Muscle layer of duodenum (tissue), 2 donors: ENCODE data around the gene ACE.

Source experiments
- H3K27ac ChIP-seq: one replicate; pipeline ENCODE4 v1.7.0; 2013; ENCODE audit warnings: mild to moderate bottlenecking, low read length
- H3K27me3 ChIP-seq: one replicate; pipeline ENCODE4 v1.7.0; 2013; ENCODE audit warnings: low read depth, mild to moderate bottlenecking, control low read depth, low read length
- H3K36me3 ChIP-seq, 2 donors: one replicate each; pipeline ENCODE4 v1.7.0; 2013; ENCODE audit warnings: low read length in 2 of 2, control low read depth in 1 of 2, mild to moderate bottlenecking in 1 of 2; ENCODE audit not compliant: insufficient read depth in 2 of 2, control insufficient read depth in 1 of 2
- H3K4me1 ChIP-seq, 2 donors: one replicate each; pipeline ENCODE4 v1.7.0; 2013; ENCODE audit warnings: low read length in 2 of 2, mild to moderate bottlenecking in 2 of 2, control low read depth in 1 of 2, moderate library complexity in 1 of 2; ENCODE audit not compliant: insufficient read depth in 2 of 2, control insufficient read depth in 1 of 2
- H3K4me3 ChIP-seq, 2 donors: one replicate each; pipeline ENCODE4 v1.7.0; 2013; ENCODE audit warnings: low read length in 2 of 2, low read depth in 1 of 2, mild to moderate bottlenecking in 1 of 2
- H3K9me3 ChIP-seq, 2 donors: one replicate each; pipeline ENCODE4 v1.7.0; 2013; ENCODE audit warnings: low read length in 2 of 2, control low read depth in 1 of 2, mild to moderate bottlenecking in 1 of 2; ENCODE audit not compliant: control insufficient read depth in 1 of 2
- donor health status: healthy.

The ACE gene

DNA sequence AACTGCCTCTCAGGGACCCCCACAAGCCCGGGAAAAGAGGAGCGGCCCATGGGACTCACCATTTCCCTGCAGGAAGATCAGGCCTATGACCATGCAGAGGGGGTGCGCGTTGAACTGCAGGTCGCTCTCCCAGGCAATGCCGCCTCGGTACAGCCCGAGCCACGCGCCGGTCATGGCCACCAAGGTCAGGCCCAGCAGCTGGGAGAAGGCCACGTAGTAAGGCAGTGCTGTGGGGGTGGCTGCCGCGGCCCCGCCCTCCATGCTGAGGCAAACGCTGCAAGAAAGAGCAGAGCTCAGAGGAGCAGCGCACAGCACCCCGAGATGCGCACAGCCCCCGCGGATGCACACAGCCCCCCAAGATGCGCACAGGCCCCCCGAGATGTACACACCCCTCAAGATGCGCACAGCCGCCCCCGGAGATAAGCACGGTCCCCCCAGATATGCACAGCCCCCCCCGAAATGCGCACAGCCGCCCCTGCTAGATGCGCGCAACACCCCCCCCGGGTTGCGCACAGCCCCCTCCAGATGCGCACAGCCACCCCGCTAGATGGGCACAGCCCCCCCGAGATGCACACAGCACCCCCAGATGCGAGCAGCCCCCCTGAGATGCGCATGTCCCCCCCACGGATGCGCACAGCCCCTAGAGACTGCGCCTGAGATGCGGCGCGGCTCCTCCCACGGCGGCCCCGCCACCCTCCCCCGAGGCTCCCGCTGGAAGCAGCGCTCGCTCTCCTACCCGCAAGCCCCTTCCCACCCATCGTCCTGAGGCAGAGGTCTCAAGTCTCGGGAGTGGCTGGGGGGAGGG, 39.4 kb upstream of the ACE start:
- Histone ChIP-seq H3K27ac (no peak overlapping the region), H3K4me3 (peak overlapping the region in 1 of 2 donors; percentile 28), H3K36me3 (no peaks in the 10 kb centered on the region), H3K4me1 (peaks cover 19 to 40% of the 10 kb centered on the region in 2 donors), H3K9me3 (no peaks in the 10 kb centered on the region), H3K27me3 (no peaks in the 10 kb centered on the region)

DNA sequence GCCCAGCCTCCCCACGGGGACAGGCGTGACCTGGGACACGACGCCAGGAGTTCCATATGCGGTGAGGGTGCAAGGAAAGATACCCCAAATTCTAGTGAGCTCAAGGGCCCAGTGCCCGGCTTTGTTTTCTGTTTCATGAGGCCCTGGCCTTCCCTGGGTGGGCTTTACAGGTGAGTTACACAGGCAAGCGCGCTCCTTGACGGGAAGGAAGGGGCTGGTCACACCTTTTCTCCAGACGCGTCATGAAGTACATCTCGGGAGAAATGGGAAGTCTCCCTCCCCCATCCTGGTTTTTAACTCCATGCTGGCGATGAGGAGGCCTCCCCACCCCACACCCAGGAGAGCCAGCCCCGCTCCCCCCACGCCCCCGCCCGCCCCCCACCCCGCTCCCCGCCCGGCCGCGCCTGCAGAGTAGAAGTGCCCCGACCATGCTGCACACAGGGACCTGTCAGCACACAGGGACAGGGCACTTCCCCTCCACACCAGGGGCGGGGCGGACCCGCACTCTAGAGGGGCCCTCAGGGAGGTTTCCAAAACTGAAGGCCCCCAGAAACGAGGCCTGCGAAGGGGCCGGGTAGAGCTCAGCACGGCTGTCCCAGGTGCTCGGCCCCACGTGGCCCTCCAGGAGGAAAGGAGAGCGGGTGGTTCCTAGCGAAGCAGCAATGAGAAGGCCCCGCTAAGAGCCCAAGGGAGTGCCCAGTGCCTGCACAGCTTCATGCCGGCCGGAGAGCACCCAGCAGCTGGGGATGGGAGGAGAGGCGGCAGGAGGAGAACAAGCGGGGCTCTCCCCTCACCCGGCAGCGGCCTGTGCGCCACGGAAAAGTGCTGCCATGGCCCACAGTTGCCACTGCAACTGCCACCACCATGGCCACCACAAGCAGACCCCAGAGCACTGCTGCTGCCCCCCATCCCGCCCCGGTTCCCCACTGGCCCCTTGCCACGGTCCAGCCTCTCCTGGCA, 38.5 kb upstream of the ACE start:
- peaks cover 15 to 35% of the 10 kb centered on the region in 2 donors for H3K4me1 ChIP-seq

DNA sequence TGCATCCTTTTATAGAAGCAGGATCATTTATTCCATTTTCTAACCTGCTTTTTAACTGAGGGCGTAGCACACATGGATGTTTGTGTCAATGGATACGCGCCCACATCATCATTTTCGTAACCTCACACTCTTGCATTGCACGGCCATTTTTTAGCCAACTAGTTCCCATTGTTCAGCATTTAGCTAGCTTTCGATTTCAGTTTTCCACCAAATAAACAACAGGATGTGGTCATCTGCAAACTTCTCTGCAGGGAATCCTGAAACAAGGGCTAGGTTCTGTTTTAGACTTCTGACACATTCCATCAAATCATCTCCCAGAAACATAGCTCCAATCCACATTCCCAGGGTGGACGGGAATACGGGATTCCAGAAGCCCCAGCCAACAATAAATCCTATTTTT, 37.2 kb upstream of the ACE start:
- H3K4me1 ChIP-seq, result peaks cover 15 to 25% of the 10 kb centered on the region in 2 donors
- H3K27ac ChIP-seq, result no peak overlapping the region
- no peak overlapping the region for H3K4me3 ChIP-seq
- H3K9me3 ChIP-seq, result no peaks in the 10 kb centered on the region
- no peaks in the 10 kb centered on the region for H3K36me3 ChIP-seq
- no peaks in the 10 kb centered on the region for H3K27me3 ChIP-seq

More for the DNA sequence above, 38.5 kb upstream of the ACE start:
- no peak overlapping the region for H3K27ac ChIP-seq
- H3K4me3 ChIP-seq, result peak overlapping the region in 1 of 2 donors; percentile 28
- no peaks in the 10 kb centered on the region for H3K9me3 ChIP-seq
- no peaks in the 10 kb centered on the region for H3K36me3 ChIP-seq
- no peaks in the 10 kb centered on the region for H3K27me3 ChIP-seq

DNA sequence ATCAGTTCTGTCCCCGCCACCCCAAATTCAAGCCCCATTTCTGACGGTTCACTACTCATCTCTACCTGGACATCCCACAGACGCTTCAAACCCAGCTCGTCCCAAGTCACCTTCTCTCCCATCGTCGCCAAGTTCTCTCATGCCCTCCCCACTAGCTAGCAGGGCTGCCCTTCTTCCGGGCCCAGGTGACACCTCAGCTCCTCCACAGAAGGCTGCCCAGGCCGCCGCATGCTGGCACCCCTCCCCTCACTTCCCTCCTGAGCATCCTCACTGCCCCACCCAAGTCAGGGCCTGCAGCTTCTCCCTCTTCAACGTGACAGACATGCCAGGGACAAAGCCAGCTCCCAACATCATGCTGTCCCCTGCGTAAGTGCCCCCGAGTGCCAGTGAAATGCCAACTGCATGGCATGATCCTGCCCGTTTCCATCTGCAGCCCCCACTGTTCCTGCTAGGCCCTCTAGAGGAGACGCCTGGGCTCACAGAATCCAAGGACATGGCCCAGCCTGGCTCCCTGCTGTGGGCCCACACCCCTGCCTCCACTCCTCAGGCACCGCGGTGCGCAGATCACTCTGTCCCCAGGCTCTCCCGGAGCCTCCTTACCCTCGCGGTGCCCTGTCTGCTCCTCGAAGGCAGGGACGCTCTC, 36.6 kb upstream of the ACE start:
- no peak overlapping the region for H3K4me3 ChIP-seq
- no peak overlapping the region for H3K27ac ChIP-seq
- H3K9me3 ChIP-seq, result no peaks in the 10 kb centered on the region
- H3K27me3 ChIP-seq, result no peaks in the 10 kb centered on the region
- H3K4me1 ChIP-seq, result peaks cover 11 to 26% of the 10 kb centered on the region in 2 donors
- H3K36me3 ChIP-seq, result no peaks in the 10 kb centered on the region

DNA sequence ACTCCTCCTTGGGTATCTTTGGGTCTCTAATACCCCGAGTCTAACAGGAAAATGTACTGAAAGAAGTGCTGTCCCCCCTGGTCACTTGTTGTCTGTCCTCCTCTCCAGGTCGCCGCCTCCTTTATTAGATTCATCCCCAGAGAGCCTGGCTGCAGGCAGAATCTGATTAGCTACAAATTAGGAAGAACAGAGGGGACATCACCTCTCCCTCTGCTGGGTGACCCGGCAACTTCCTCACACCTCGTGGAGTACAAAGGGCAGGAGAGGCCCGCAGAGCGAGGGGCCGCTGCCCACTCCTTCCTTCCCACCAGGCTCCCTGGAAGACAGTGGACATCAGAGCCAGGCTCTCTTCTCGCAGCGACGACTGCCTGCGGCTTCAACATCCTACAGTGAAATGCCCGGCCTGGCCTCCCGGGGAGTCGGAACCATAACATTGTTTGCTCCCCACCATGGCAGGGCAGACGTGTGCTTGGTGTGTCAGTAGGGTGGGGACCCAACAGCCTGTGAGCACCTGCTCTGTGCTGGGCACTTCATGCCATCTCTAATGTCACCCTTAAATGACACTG, 36.0 kb upstream of the ACE start:
- H3K4me3 ChIP-seq, result no peak overlapping the region
- no peaks in the 10 kb centered on the region for H3K9me3 ChIP-seq
- H3K4me1 ChIP-seq, result peaks cover 4 to 27% of the 10 kb centered on the region in 2 donors
- no peak overlapping the region for H3K27ac ChIP-seq
- no peaks in the 10 kb centered on the region for H3K27me3 ChIP-seq
- H3K36me3 ChIP-seq, result no peaks in the 10 kb centered on the region

DNA sequence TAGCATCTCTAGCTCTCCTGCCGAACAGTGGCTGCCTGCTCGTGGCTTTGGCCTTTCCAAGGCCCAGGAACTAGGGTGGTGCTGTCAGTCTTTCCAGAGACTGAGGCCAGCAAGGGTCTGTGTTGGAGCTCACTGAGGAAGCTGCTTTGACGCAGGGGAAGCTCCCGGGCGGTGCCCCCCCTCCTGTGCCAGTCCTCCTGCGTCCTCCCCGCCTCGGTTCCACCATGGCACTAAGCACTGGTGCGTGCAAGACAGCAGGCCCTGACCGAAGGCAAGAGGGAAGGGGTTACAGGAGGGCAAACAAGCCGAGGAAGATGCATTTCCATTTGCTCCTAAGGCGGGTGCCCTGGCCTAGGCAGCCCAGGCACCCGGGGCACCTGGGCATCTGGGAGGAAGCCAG, 35.2 kb upstream of the ACE start:
- H3K4me1 ChIP-seq, result peaks cover 4 to 27% of the 10 kb centered on the region in 2 donors
- H3K9me3 ChIP-seq, result no peaks in the 10 kb centered on the region
- no peak overlapping the region for H3K27ac ChIP-seq
- no peaks in the 10 kb centered on the region for H3K27me3 ChIP-seq
- no peaks in the 10 kb centered on the region for H3K36me3 ChIP-seq
- H3K4me3 ChIP-seq, result no peak overlapping the region

DNA sequence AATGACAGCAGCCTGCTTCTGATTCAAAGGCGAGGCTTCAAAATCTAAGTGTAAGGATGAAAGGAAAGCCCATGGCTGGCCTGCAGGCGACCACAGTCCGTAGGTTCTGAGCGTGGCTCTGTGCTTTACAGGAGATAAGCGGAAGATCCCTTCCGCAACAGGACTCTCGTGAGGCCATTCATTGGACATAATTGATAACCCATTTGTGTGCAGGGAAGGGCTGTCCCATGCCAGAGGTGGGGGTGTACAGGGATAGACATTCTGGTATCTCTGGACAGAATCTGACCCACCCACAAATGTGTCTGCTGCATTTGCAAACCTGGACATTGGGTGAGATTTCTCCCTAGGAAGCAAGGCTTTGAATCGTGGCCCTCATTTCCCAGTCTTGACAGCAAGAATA, 34.8 kb upstream of the ACE start:
- Histone ChIP-seq H3K27ac (no peak overlapping the region), H3K27me3 (no peaks in the 10 kb centered on the region), H3K4me3 (no peak overlapping the region), H3K36me3 (no peaks in the 10 kb centered on the region), H3K9me3 (no peaks in the 10 kb centered on the region), H3K4me1 (peaks cover 2 to 26% of the 10 kb centered on the region in 2 donors)

DNA sequence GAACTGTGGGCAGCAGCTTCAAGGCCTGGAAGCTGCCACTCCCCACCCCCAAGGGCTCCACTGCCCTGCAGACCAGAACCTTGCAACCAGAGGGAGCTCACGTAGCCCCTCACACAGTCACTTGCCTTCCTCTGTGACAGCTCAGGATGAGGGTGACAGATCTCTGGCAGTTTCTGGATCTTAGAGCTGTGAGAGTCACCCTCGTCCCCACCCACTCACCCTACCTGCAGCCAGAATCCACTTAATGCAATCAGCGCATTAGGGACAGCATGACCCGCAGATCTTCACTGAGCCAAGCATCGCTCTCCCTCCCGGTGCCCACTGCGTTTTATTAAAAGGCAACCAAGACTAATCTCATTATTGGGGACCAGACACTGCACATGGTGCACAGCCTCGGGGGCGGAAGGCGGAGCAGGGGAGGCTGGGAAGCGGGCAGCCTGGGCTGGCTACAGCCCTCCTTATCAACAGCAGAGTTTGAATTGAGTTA, 34.3 kb upstream of the ACE start:
- Histone ChIP-seq H3K36me3 (no peaks in the 10 kb centered on the region), H3K27me3 (no peaks in the 10 kb centered on the region), H3K4me1 (peaks cover 6 to 22% of the 10 kb centered on the region in 2 donors), H3K27ac (no peak overlapping the region), H3K9me3 (no peaks in the 10 kb centered on the region), H3K4me3 (no peak overlapping the region)

DNA sequence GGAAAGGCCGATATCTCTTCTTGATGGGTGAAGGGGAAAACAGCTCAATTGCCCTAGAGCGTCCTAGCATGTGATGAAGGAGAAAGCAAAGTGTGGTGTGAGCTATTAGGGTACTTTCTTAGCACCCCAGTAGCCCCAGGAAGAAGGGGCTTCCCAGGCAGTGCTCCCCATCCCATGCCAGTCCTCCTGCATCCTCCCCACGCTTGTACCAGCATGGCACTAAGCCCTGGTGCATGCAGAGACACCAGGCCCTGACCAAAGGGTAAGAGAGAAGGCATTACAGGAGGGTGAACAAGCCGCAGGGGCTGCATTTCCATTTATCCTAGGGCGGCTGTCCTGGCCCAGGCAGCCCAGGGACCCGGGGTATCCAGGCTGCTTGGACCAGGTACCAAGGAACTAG, 33.8 kb upstream of the ACE start:
- H3K36me3 ChIP-seq, result no peaks in the 10 kb centered on the region
- no peaks in the 10 kb centered on the region for H3K27me3 ChIP-seq
- no peaks in the 10 kb centered on the region for H3K9me3 ChIP-seq
- no peak overlapping the region for H3K27ac ChIP-seq
- H3K4me1 ChIP-seq, result peaks cover 11 to 17% of the 10 kb centered on the region in 2 donors
- H3K4me3 ChIP-seq, result no peak overlapping the region

DNA sequence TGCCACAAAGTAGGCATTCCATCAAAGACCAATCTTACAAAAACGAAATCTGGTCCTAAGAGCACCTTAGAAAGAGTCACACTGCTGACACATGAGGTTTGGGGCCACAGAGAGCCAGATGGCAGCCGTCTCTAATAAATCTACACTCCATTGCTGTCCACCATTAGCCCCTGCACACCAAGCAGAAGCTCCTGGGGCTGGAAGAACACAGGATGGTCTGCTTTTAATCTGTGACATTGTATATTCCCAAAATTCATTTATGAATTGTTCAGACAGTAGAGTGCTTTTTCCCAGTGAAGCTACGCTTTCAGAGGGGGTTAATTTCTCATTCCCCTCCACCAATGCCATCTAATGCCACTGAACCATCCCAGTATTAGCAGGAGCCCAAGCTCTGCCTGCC, 32.4 kb upstream of the ACE start:
- Histone ChIP-seq H3K4me3 (no peak overlapping the region), H3K9me3 (no peaks in the 10 kb centered on the region), H3K4me1 (peaks cover 11 to 17% of the 10 kb centered on the region in 2 donors), H3K27me3 (no peaks in the 10 kb centered on the region), H3K27ac (no peak overlapping the region), H3K36me3 (no peaks in the 10 kb centered on the region)
